Trophoblast cell (in vitro differentiated cells and primary cell): Measurements from ENCODE around the gene CEMIP.

ENCODE experiments used
- DNase-seq, 2 donors: peaks; one replicate each; pipeline ENCODE4 v3.0.0-alpha.2; 2016
- H2AFZ ChIP-seq: 2 replicates; pipeline ENCODE4 v1.6.1; 2013; ENCODE audit warnings: low read length, moderate library complexity, mild to moderate bottlenecking; ENCODE audit not compliant: insufficient read depth, poor library complexity
- H2AK5ac ChIP-seq: 2 replicates; pipeline ENCODE4 v1.6.1; 2013; ENCODE audit warnings: mild to moderate bottlenecking, low read length
- H2BK120ac ChIP-seq: 2 replicates; pipeline ENCODE4 v1.6.1; 2013; ENCODE audit warnings: low read length, mild to moderate bottlenecking, moderate library complexity; ENCODE audit not compliant: insufficient read depth, poor library complexity
- H2BK12ac ChIP-seq: 2 replicates; pipeline ENCODE4 v1.6.1; 2013; ENCODE audit warnings: mild to moderate bottlenecking, low read length, moderate library complexity
- H2BK5ac ChIP-seq: 2 replicates; pipeline ENCODE4 v1.6.1; 2013; ENCODE audit warnings: low read length, low read depth, moderate library complexity, mild to moderate bottlenecking; ENCODE audit not compliant: poor library complexity
- H3K14ac ChIP-seq: 2 replicates; pipeline ENCODE4 v1.6.1; 2013; ENCODE audit warnings: mild to moderate bottlenecking, low read length
- H3K18ac ChIP-seq: 2 replicates; pipeline ENCODE4 v1.6.1; 2013; ENCODE audit warnings: mild to moderate bottlenecking, low read length
- H3K23ac ChIP-seq: 2 replicates; pipeline ENCODE4 v1.6.1; 2013; ENCODE audit warnings: low read length
- H3K27ac ChIP-seq: 2 replicates; pipeline ENCODE4 v1.5.1; 2013; ENCODE audit warnings: low read depth, mild to moderate bottlenecking, inconsistent platforms, low read length, moderate library complexity
- H3K27me3 ChIP-seq: 2 replicates; pipeline ENCODE4 v1.6.1; 2013; ENCODE audit warnings: inconsistent platforms, mild to moderate bottlenecking, low read length, moderate library complexity; ENCODE audit not compliant: insufficient read depth
- H3K36me3 ChIP-seq, 2 experiments: 1 replicate in 1 of 2; 2 replicates in 1 of 2; pipeline ENCODE4 v1.6.1; 2013; ENCODE audit warnings: low read length in 2 of 2, mild to moderate bottlenecking in 2 of 2, moderate library complexity in 1 of 2; ENCODE audit not compliant: insufficient read depth in 2 of 2, control insufficient read depth in 1 of 2
- H3K4ac ChIP-seq: 2 replicates; pipeline ENCODE4 v1.6.1; 2013; ENCODE audit warnings: low read depth, mild to moderate bottlenecking, low read length, moderate library complexity
- H3K4me1 ChIP-seq, 2 experiments: 1 replicate in 1 of 2; 2 replicates in 1 of 2; pipeline ENCODE4 v1.6.1; 2013; ENCODE audit warnings: low read length in 2 of 2, mild to moderate bottlenecking in 2 of 2, moderate library complexity in 1 of 2; ENCODE audit not compliant: insufficient read depth in 2 of 2, control insufficient read depth in 1 of 2
- H3K4me2 ChIP-seq: 2 replicates; pipeline ENCODE4 v1.6.1; 2013; ENCODE audit warnings: inconsistent platforms, mild to moderate bottlenecking, low read length, moderate library complexity
- H3K4me3 ChIP-seq: 2 replicates; pipeline ENCODE4 v1.5.1; 2013; ENCODE audit warnings: mild to moderate bottlenecking, low read depth, low read length, inconsistent platforms
- H3K79me1 ChIP-seq: one replicate; pipeline ENCODE4 v1.6.1; 2013; ENCODE audit warnings: low read length
- H3K79me2 ChIP-seq: 2 replicates; pipeline ENCODE4 v1.6.1; 2013; ENCODE audit warnings: low read length, mild to moderate bottlenecking; ENCODE audit not compliant: control insufficient read depth, insufficient read depth, poor library complexity
- H3K9ac ChIP-seq: 2 replicates; pipeline ENCODE4 v1.6.1; 2013; ENCODE audit warnings: mild to moderate bottlenecking, low read length
- H3K9me3 ChIP-seq: 2 replicates; pipeline ENCODE4 v1.6.1; 2013; ENCODE audit warnings: low read depth, mild to moderate bottlenecking, control low read depth, inconsistent platforms, low read length; ENCODE audit not compliant: insufficient read depth
- H4K12ac ChIP-seq: 2 replicates; pipeline ENCODE4 v1.6.1; 2013; ENCODE audit warnings: low read depth, mild to moderate bottlenecking, low read length, moderate library complexity
- H4K8ac ChIP-seq: 2 replicates; pipeline ENCODE4 v1.6.1; 2013; ENCODE audit warnings: low read depth, mild to moderate bottlenecking, low read length, moderate library complexity
- H4K91ac ChIP-seq: one replicate; pipeline ENCODE4 v1.6.1; 2013; ENCODE audit warnings: low read depth, mild to moderate bottlenecking, low read length, moderate library complexity
- WGBS: extraction: QIAGEN DNeasy Blood & Tissue Kit; methylation state at CpG from one replicate; pipeline ENCODE4 v1.1.7; 2013; ENCODE audit warnings: missing lambda C conversion rate; ENCODE audit not compliant: insufficient read length, insufficient coverage; ENCODE audit errors: extremely low coverage; 5-methylcytosine and 5-hydroxymethylcytosine counted together

The CEMIP gene

GRCh38 chr15:80885016-80885579 is 105.9 kb downstream of the CEMIP start:
- no peak overlapping the region for H3K4me2 ChIP-seq
- H4K91ac ChIP-seq, result no peak overlapping the region
- no peak overlapping the region for H3K18ac ChIP-seq
- no peak overlapping the region for H2AFZ ChIP-seq
- H3K79me1 ChIP-seq, result peaks cover 3% of the 10 kb centered on the region
- no peak overlapping the region for H3K23ac ChIP-seq
- WGBS, result no CpG with 5 or more reads among the region's 6 CpGs
- H3K27ac ChIP-seq, result no peak overlapping the region
- H2BK120ac ChIP-seq, result no peak overlapping the region
- H3K4me1 ChIP-seq, result peaks cover 2 to 4% of the 10 kb centered on the region in 2 experiments
- no peak for DNase-seq
- H4K8ac ChIP-seq, result no peak overlapping the region
- no peak overlapping the region for H3K4me3 ChIP-seq
- H2BK12ac ChIP-seq, result no peak overlapping the region
- no peaks in the 10 kb centered on the region for H3K79me2 ChIP-seq
- no peak overlapping the region for H3K4ac ChIP-seq
- no peak overlapping the region for H2BK5ac ChIP-seq
- peaks cover 4% of the 10 kb centered on the region for H3K9me3 ChIP-seq
- H3K9ac ChIP-seq, result no peak overlapping the region
- H2AK5ac ChIP-seq, result no peak overlapping the region
- H3K27me3 ChIP-seq, result no peaks in the 10 kb centered on the region
- no peak overlapping the region for H3K14ac ChIP-seq
- H3K36me3 ChIP-seq, result peaks cover 3 to 5% of the 10 kb centered on the region in 2 experiments
- H4K12ac ChIP-seq, result no peak overlapping the region

- Histone ChIP-seq H3K4ac (no peak overlapping the region), H4K91ac (no peak overlapping the region), H2BK12ac (no peak overlapping the region), H3K9me3 (peaks cover 2% of the 10 kb centered on the region), H2BK120ac (no peak overlapping the region), H2AFZ (no peak overlapping the region), H3K36me3 (peaks cover 3 to 4% of the 10 kb centered on the region in 2 experiments), H2AK5ac (no peak overlapping the region), H4K12ac (no peak overlapping the region), H3K79me1 (no peaks in the 10 kb centered on the region), H3K14ac (no peak overlapping the region), H3K9ac (no peak overlapping the region), H3K4me1 (peaks cover 0 to 6% of the 10 kb centered on the region in 2 experiments), H3K4me3 (no peak overlapping the region), H4K8ac (no peak overlapping the region), H3K18ac (no peak overlapping the region), H3K79me2 (no peaks in the 10 kb centered on the region), H3K27me3 (no peaks in the 10 kb centered on the region), H2BK5ac (no peak overlapping the region), H3K27ac (no peak overlapping the region), H3K4me2 (no peak overlapping the region), H3K23ac (no peak overlapping the region)
- no CpG with 5 or more reads among the region's 4 CpGs for WGBS
- no peak for DNase-seq
Observed at GRCh38 chr15:80887148-80887547, 108.0 kb downstream of the CEMIP start.

- Histone ChIP-seq H3K4ac (no peak overlapping the region), H2BK5ac (no peak overlapping the region), H3K27ac (no peak overlapping the region), H3K36me3 (peaks cover 3 to 4% of the 10 kb centered on the region in 2 experiments), H3K18ac (no peak overlapping the region), H4K91ac (no peak overlapping the region), H3K9me3 (peaks cover 3% of the 10 kb centered on the region), H3K79me2 (no peaks in the 10 kb centered on the region), H2BK12ac (no peak overlapping the region), H4K12ac (no peak overlapping the region), H4K8ac (no peak overlapping the region), H3K79me1 (no peaks in the 10 kb centered on the region), H2BK120ac (no peak overlapping the region), H3K14ac (no peak overlapping the region), H3K23ac (no peak overlapping the region), H2AK5ac (no peak overlapping the region), H2AFZ (no peak overlapping the region), H3K4me2 (no peak overlapping the region), H3K27me3 (no peaks in the 10 kb centered on the region), H3K9ac (no peak overlapping the region), H3K4me1 (peaks cover 0 to 6% of the 10 kb centered on the region in 2 experiments), H3K4me3 (no peak overlapping the region)
- no CpG with 5 or more reads among the region's 3 CpGs for WGBS
- DNase-seq, result no peak
Observed at GRCh38 chr15:80888846-80889245, 109.7 kb downstream of the CEMIP start.

GRCh38 chr15:80890341-80891005 is 111.3 kb downstream of the CEMIP start:
- H3K27ac ChIP-seq, result no peak overlapping the region
- no peak overlapping the region for H2BK5ac ChIP-seq

More at GRCh38 chr15:80890341-80891005, 111.3 kb downstream of the CEMIP start:
- Histone ChIP-seq H3K18ac (no peak overlapping the region), H3K4ac (no peak overlapping the region), H3K9ac (no peak overlapping the region), H3K79me1 (no peaks in the 10 kb centered on the region), H2AFZ (no peak overlapping the region), H3K4me1 (peaks cover 0 to 6% of the 10 kb centered on the region in 2 experiments), H4K91ac (no peak overlapping the region), H2BK12ac (peak overlapping the region; percentile 24), H3K14ac (no peak overlapping the region), H3K23ac (no peak overlapping the region), H3K4me3 (no peak overlapping the region), H2BK120ac (no peak overlapping the region), H4K12ac (no peak overlapping the region), H3K9me3 (peaks cover 4% of the 10 kb centered on the region), H3K4me2 (no peak overlapping the region), H3K79me2 (no peaks in the 10 kb centered on the region), H2AK5ac (no peak overlapping the region), H3K36me3 (peaks cover 7 to 8% of the 10 kb centered on the region in 2 experiments), H3K27me3 (no peaks in the 10 kb centered on the region), H4K8ac (no peak overlapping the region)
- DNase-seq, result no peak
- whole genome bisulfite sequencing, result no CpG with 5 or more reads among the region's 8 CpGs
